Endothelial cell of umbilical vein (primary cell): ENCODE data around the gene TOM1L2.

ENCODE experiments used
- CTCF ChIP-seq, 2 donors: IDR thresholded peaks; 1 replicate in 1 of 2; 2 replicates in 1 of 2; pipeline ENCODE4 v1.5.1; 2011; ENCODE audit warnings: low read length in 2 of 2, mild to moderate bottlenecking in 2 of 2, moderate library complexity in 2 of 2, control low read depth in 1 of 2, inconsistent platforms in 1 of 2, low read depth in 1 of 2; ENCODE audit not compliant: insufficient read depth in 1 of 2; ENCODE audit errors: extremely low read depth in 1 of 2
- EZH2 ChIP-seq: IDR thresholded peaks from 2 replicates; pipeline ENCODE4 v1.6.1; 2012; ENCODE audit warnings: borderline replicate concordance, low read depth, mild to moderate bottlenecking, moderate library complexity, low read length, inconsistent platforms; ENCODE audit not compliant: severe bottlenecking
- FOS ChIP-seq: IDR thresholded peaks from 2 replicates; pipeline ENCODE4 v1.6.1; 2011; ENCODE audit warnings: mild to moderate bottlenecking, low read length, moderate library complexity, borderline replicate concordance; ENCODE audit not compliant: insufficient read depth
- GATA2 ChIP-seq: IDR thresholded peaks from 2 replicates; pipeline ENCODE4 v1.7.0; 2011; ENCODE audit warnings: low read depth, mild to moderate bottlenecking, moderate library complexity, mixed read lengths, low read length; ENCODE audit not compliant: insufficient read length, insufficient read depth
- JUN ChIP-seq: IDR thresholded peaks from 2 replicates; pipeline ENCODE4 v1.6.1; 2011; ENCODE audit warnings: borderline replicate concordance, low read depth; ENCODE audit not compliant: insufficient read length, insufficient read depth
- MAX ChIP-seq: IDR thresholded peaks from 2 replicates; pipeline ENCODE4 v1.6.1; 2011; ENCODE audit not compliant: insufficient read depth, insufficient read length
- POLR2A ChIP-seq: IDR thresholded peaks from 2 replicates; pipeline ENCODE4 v1.6.1; 2012; ENCODE audit warnings: low read depth, mild to moderate bottlenecking, control low read depth, low read length
- POLR2AphosphoS5 ChIP-seq: IDR thresholded peaks from 2 replicates; pipeline ENCODE4 v1.6.1; 2012; ENCODE audit warnings: low read depth, mild to moderate bottlenecking, control low read depth, low read length, moderate library complexity; ENCODE audit not compliant: insufficient read depth

GRCh38 chr17:17819111-17819510 is 153.1 kb downstream of the TOM1L2 start:
- TF ChIP-seq CTCF (IDR thresholded peaks at IDR 0.05; ENCODE audit: extremely low read depth in 1 of 2, insufficient read depth in 1 of 2, low read depth in 1 of 2, low read length in 2 of 2) (no peak), POLR2A (no peak), POLR2AphosphoS5 (no peak), EZH2 (no peak), GATA2 (no peak), JUN (no peak), MAX (no peak), FOS (no peak)
